ENCODE measurements around the gene NHS. TPM values are rescaled to one million over a fixed set of nuclear protein-coding genes. Genes with fewer than 3 reads are reported as not detected.

Gene NHS
- total RNA-seq, 4 donors from 2014 or later = 2.4 to 5.4 (median 4.0) TPM

DNA sequence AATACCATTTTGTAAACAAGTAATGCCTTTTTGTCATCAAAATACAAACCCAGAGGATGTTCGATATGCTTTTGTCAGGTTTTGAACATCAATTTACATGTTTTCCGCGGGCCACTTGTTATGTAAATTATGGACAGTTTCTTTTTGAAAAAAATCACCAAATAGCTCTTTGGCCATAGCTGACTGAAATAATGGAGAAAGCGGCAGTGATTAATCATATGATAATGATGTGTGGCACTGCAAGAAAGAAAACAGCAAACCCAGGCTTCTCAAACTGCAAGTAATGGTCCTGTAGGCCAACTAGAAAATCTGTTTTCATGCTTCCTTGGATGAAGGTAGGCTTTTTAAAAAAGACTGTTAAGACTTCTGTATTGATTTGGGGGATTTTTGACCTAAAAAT is 346.7 kb downstream of the NHS start:
- no peak overlapping the region for H3K4me3 ChIP-seq (ENCODE audit: low read depth, poor library complexity, severe bottlenecking)
- WGBS, 2 donors = 73 to 79% methylated on average over 4 of the region's 4 CpGs
- intact Hi-C loops (cut with DNase I; ENCODE audit: low total_unique reads) = no loop called here
- TF ChIP-seq POLR2A (IDR thresholded peaks at IDR 0.05) = no peak
- TF ChIP-seq, protein P1, sequence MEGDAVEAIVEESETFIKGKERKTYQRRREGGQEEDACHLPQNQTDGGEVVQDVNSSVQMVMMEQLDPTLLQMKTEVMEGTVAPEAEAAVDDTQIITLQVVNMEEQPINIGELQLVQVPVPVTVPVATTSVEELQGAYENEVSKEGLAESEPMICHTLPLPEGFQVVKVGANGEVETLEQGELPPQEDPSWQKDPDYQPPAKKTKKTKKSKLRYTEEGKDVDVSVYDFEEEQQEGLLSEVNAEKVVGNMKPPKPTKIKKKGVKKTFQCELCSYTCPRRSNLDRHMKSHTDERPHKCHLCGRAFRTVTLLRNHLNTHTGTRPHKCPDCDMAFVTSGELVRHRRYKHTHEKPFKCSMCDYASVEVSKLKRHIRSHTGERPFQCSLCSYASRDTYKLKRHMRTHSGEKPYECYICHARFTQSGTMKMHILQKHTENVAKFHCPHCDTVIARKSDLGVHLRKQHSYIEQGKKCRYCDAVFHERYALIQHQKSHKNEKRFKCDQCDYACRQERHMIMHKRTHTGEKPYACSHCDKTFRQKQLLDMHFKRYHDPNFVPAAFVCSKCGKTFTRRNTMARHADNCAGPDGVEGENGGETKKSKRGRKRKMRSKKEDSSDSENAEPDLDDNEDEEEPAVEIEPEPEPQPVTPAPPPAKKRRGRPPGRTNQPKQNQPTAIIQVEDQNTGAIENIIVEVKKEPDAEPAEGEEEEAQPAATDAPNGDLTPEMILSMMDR (IDR thresholded peaks at IDR 0.05) = no peak
- no peak for DNase-seq (ENCODE audit: low spot score in 2 of 2)

DNA sequence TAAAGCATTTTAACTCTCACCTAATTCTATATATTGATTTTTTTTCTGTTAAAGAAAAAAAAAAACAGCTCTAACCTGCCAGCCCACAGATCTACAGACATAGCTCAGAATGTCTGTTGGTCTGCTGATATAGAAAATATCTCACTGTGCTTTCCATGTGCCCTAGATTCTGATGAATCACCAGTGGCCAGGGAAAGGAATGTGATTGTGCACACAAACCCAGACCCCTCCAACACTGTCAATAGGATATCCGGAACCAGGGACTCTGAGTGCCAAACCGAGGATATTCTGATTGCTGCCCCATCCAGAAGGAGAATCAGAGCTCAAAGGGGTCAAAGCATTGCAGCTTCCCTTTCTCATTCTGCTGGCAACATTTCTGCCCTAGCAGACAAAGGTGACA is 350.2 kb downstream of the NHS start:
- no peak overlapping the region for H3K4me3 ChIP-seq (ENCODE audit: low read depth, poor library complexity, severe bottlenecking)
- no peak for DNase-seq (ENCODE audit: low spot score in 2 of 2)
- intact Hi-C loops (cut with DNase I; ENCODE audit: low total_unique reads) = no loop called here
- TF ChIP-seq POLR2A (IDR thresholded peaks at IDR 0.05) = no peak
- TF ChIP-seq, protein P1 (IDR thresholded peaks at IDR 0.05) = no peak
- WGBS, 2 donors = 81 to 90% methylated on average over 2 of the region's 2 CpGs

DNA sequence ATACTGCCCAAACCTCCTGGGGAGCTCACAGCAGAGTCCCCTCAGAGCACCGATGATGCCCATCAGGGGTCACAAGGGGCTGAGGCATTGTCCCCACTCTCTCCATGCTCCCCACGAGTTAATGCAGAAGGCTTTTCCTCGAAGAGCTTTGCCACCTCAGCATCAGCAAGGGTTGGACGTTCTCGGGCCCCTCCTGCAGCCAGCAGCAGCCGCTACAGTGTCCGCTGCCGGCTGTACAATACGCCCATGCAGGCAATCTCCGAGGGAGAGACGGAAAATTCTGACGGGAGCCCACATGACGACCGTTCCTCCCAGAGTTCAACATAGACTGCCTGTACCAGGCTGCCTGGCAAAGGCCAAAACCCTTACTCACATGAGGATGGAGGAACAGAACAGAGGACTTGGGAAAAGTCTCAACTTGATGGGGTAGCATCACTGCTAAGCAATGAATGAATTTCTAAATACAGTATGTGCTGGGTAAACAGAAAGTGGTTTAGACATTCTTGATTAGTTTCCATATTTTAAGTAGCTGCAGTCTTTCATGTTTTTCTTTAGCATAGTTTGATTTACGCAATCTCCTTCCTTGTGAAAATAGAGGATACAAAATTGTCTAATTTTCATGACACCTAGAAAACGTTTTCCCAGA is 357.3 kb downstream of the NHS start:
- WGBS, 2 donors = 69 to 75% methylated on average over 12 to 16 of the region's 16 CpGs

DNA sequence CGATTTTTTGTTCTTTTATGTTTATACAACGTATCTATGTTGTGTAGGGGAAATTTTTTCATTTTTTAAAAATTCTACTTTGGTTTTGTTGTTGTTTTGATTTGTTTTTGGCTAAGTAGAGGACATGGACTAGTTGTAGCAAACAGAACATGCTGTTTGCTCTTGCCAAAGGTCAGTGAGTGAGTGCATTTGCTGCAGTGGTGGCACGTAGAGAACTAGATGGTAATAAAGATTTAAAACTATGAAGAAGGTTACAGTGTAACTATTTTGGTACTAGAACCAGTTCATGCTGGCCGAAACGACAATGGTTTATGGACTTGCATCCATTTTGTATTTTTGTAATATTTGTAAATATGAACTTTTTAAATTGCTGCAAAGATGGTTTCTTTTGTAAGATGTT is 360.4 kb downstream of the NHS start:
- H3K4me3 ChIP-seq (ENCODE audit: low read depth, poor library complexity, severe bottlenecking) = no peak overlapping the region
- intact Hi-C loops (cut with DNase I; ENCODE audit: low total_unique reads) = no loop called here
- no peak for TF ChIP-seq POLR2A (IDR thresholded peaks at IDR 0.05)
- TF ChIP-seq, protein P1 (IDR thresholded peaks at IDR 0.05) = no peak
- 38 to 49% methylated on average over 5 of the region's 5 CpGs for WGBS, 2 donors
- no peak for DNase-seq (ENCODE audit: low spot score in 2 of 2)

More for the DNA sequence above, 357.3 kb downstream of the NHS start:
- no peak overlapping the region for H3K4me3 ChIP-seq (ENCODE audit: low read depth, poor library complexity, severe bottlenecking)
- DNase-seq (ENCODE audit: low spot score in 2 of 2) = peak in 1 of 2 donors; percentile 68
- no peak for TF ChIP-seq POLR2A (IDR thresholded peaks at IDR 0.05)
- TF ChIP-seq, protein P1 (IDR thresholded peaks at IDR 0.05) = no peak
- intact Hi-C loops (cut with DNase I; ENCODE audit: low total_unique reads) = no loop called here

DNA sequence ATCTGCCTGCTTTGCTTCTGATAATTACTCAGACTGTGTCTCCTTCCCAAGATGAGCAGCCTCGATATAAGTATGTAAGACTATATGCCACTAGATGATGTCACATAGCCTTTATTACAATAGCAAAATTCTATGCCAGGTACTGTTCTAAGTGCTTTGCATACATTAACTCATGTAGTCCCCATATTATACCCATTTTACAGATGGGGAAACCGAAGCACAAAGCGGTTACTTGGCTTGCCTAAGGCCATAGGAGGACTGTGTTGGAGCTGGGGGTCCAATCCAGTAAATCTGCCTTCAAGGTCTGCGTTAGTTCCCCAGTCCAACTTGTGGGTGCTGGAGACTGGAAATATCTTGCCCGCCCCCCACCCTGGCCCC is 361.5 kb downstream of the NHS start:
- no peak overlapping the region for H3K4me3 ChIP-seq (ENCODE audit: low read depth, poor library complexity, severe bottlenecking)
- DNase-seq (ENCODE audit: low spot score in 2 of 2) = no peak
- intact Hi-C loops (cut with DNase I; ENCODE audit: low total_unique reads) = no loop called here
- 47 to 63% methylated on average over 4 to 5 of the region's 5 CpGs for WGBS, 2 donors
- TF ChIP-seq, protein P1 (IDR thresholded peaks at IDR 0.05) = no peak
- TF ChIP-seq POLR2A (IDR thresholded peaks at IDR 0.05) = no peak
